Neural progenitor cell (in vitro differentiated cells): Measurements from ENCODE around the gene TEAD1. TPM values are rescaled to one million over a fixed set of nuclear protein-coding genes. Genes with fewer than 3 reads are reported as not detected.

Experiments
- DNase-seq: peaks from one replicate; pipeline ENCODE4 v3.0.0-alpha.2; 2016; ENCODE audit warnings: low spot score
- H2AFZ ChIP-seq: fragments of 200-600 bp; sonication (generic); replicated peaks from 2 replicates; pipeline ENCODE4 v1.6.1; 2016; ENCODE audit warnings: antibody characterized with exemption
- H3F3A ChIP-seq: fragments of 200-600 bp; sonication (generic); 2 replicates; pipeline ENCODE4 v1.6.1; 2016; ENCODE audit warnings: antibody characterized with exemption, low read depth
- H3K27ac ChIP-seq: fragments of 200-600 bp; sonication (generic); 2 replicates; pipeline ENCODE4 v1.5.1; 2016; ENCODE audit warnings: mild to moderate bottlenecking
- H3K27me3 ChIP-seq: fragments of 200-600 bp; sonication (generic); 2 replicates; pipeline ENCODE4 v1.6.1; 2016; ENCODE audit warnings: mild to moderate bottlenecking, moderate library complexity
- H3K36me3 ChIP-seq: fragments of 200-600 bp; sonication (generic); 2 replicates; pipeline ENCODE4 v1.5.1; 2016
- H3K4me1 ChIP-seq: fragments of 200-600 bp; sonication (generic); 2 replicates; pipeline ENCODE4 v1.6.1; 2016; ENCODE audit warnings: mixed run types
- H3K4me2 ChIP-seq: fragments of 200-600 bp; sonication (generic); 2 replicates; pipeline ENCODE4 v1.6.1; 2016
- H3K4me3 ChIP-seq: fragments of 200-600 bp; sonication (generic); 2 replicates; pipeline ENCODE4 v1.5.1; 2016
- H3K79me2 ChIP-seq: fragments of 200-600 bp; sonication (generic); 2 replicates; pipeline ENCODE4 v1.6.1; 2016; ENCODE audit warnings: low read depth
- H3K9ac ChIP-seq: fragments of 200-600 bp; sonication (generic); 2 replicates; pipeline ENCODE4 v1.6.1; 2016
- H3K9me3 ChIP-seq: fragments of 200-600 bp; sonication (generic); 2 replicates; pipeline ENCODE4 v1.5.1; 2016; ENCODE audit warnings: low read depth
- H4K20me1 ChIP-seq: fragments of 200-600 bp; sonication (generic); 2 replicates; pipeline ENCODE4 v1.6.1; 2016; ENCODE audit warnings: low read depth
- H3K27ac Mint-ChIP-seq: 3 replicates; pipeline ENCODE4 v1.8.0; 2021; ENCODE audit warnings: mixed read lengths
- H3K27me3 Mint-ChIP-seq: 2 replicates; pipeline ENCODE4 v1.8.0; 2022; ENCODE audit warnings: low read depth, mild to moderate bottlenecking, inconsistent platforms, moderate library complexity, mixed read lengths; ENCODE audit not compliant: insufficient read depth
- H3K36me3 Mint-ChIP-seq: 3 replicates; pipeline ENCODE4 v1.8.0; 2021; ENCODE audit warnings: mixed read lengths
- H3K4me1 Mint-ChIP-seq: 3 replicates; pipeline ENCODE4 v1.8.0; 2021; ENCODE audit warnings: mixed read lengths
- H3K4me3 Mint-ChIP-seq: 3 replicates; pipeline ENCODE4 v1.8.0; 2021; ENCODE audit warnings: mild to moderate bottlenecking, moderate library complexity, mixed read lengths
- H3K9me3 Mint-ChIP-seq: 3 replicates; pipeline ENCODE4 v1.8.0; 2020; ENCODE audit warnings: mixed read lengths
- CTCF ChIP-seq: fragments of 200-600 bp; sonication (generic); IDR thresholded peaks from 2 replicates; pipeline ENCODE4 v1.5.1; 2017; ENCODE audit warnings: antibody characterized with exemption, mild to moderate bottlenecking
- EZH2 ChIP-seq: fragments of 200-600 bp; sonication (generic); IDR thresholded peaks from 2 replicates; pipeline ENCODE4 v1.6.1; 2017; ENCODE audit warnings: antibody characterized with exemption, mild to moderate bottlenecking, moderate library complexity
- EZH2phosphoT487 ChIP-seq: fragments of 200-600 bp; sonication (generic); IDR thresholded peaks from 2 replicates; pipeline ENCODE4 v1.6.1; 2017; ENCODE audit warnings: antibody characterized with exemption
- total RNA-seq: library from RNA; depleted of rRNA; stranded (reverse); fragments of >200 nt; gene quantifications from 2 replicates; pipeline ENCODE4 v1.2.3, GENCODE V29; 2015; ENCODE audit warnings: low replicate concordance

The TEAD1 gene
- total RNA-seq, 1 donor from 2014 or later, result 98.3 TPM

GRCh38 chr11:12927886-12928285 lies 253.7 kb downstream of the TEAD1 start:
- Histone ChIP-seq H3K36me3 (peaks cover 11% of the 10 kb centered on the region), H3K4me3 (no peak overlapping the region), H3K4me2 (no peak overlapping the region), H3F3A (no peaks in the 10 kb centered on the region), H3K27me3 (no peaks in the 10 kb centered on the region), H3K27ac (no peak overlapping the region), H4K20me1 (peaks cover 4% of the 10 kb centered on the region), H2AFZ (no peak overlapping the region), H3K9me3 (no peaks in the 10 kb centered on the region), H3K79me2 (no peaks in the 10 kb centered on the region), H3K4me1 (no peaks in the 10 kb centered on the region), H3K9ac (no peak overlapping the region)
- no peak for DNase-seq
- Mint-ChIP-seq H3K36me3 (peaks cover 32% of the 10 kb centered on the region), H3K9me3 (no peaks in the 10 kb centered on the region), H3K4me1 (no peaks in the 10 kb centered on the region), H3K4me3 (no peak overlapping the region), H3K27ac (no peak overlapping the region), H3K27me3 (peaks cover 4% of the 10 kb centered on the region)
- TF ChIP-seq EZH2, result no peak

GRCh38 chr11:12930850-12931249 lies 256.6 kb downstream of the TEAD1 start:
- no peak overlapping the region for H3K9ac ChIP-seq
- no peak for TF ChIP-seq EZH2
- TF ChIP-seq EZH2phosphoT487, result no peak
- TF ChIP-seq CTCF, result no peak
- H3K4me3 Mint-ChIP-seq, result no peak overlapping the region
- no peaks in the 10 kb centered on the region for H3F3A ChIP-seq
- H3K4me3 ChIP-seq, result no peak overlapping the region
- no peak overlapping the region for H2AFZ ChIP-seq
- peaks cover 2% of the 10 kb centered on the region for H3K27me3 Mint-ChIP-seq
- H3K27ac Mint-ChIP-seq, result no peak overlapping the region
- H3K4me2 ChIP-seq, result no peak overlapping the region
- H3K36me3 Mint-ChIP-seq, result peaks cover 31% of the 10 kb centered on the region
- no peaks in the 10 kb centered on the region for H3K4me1 Mint-ChIP-seq
- peaks cover 4% of the 10 kb centered on the region for H4K20me1 ChIP-seq
- no peak overlapping the region for H3K27ac ChIP-seq
- H3K36me3 ChIP-seq, result peaks cover 20% of the 10 kb centered on the region
- no peaks in the 10 kb centered on the region for H3K9me3 Mint-ChIP-seq
- H3K27me3 ChIP-seq, result no peaks in the 10 kb centered on the region
- no peak for DNase-seq
- no peaks in the 10 kb centered on the region for H3K79me2 ChIP-seq
- no peaks in the 10 kb centered on the region for H3K9me3 ChIP-seq
- H3K4me1 ChIP-seq, result no peaks in the 10 kb centered on the region

- Histone ChIP-seq H3K27ac (no peak overlapping the region), H2AFZ (no peak overlapping the region), H3K27me3 (no peaks in the 10 kb centered on the region), H3F3A (no peaks in the 10 kb centered on the region), H3K4me3 (no peak overlapping the region), H3K36me3 (peaks cover 29% of the 10 kb centered on the region), H3K9me3 (no peaks in the 10 kb centered on the region), H3K9ac (no peak overlapping the region), H3K79me2 (no peaks in the 10 kb centered on the region), H3K4me1 (no peaks in the 10 kb centered on the region), H4K20me1 (no peaks in the 10 kb centered on the region), H3K4me2 (no peak overlapping the region)
- H3K27ac Mint-ChIP-seq, result no peak overlapping the region
- no peaks in the 10 kb centered on the region for H3K9me3 Mint-ChIP-seq
- no peak overlapping the region for H3K4me3 Mint-ChIP-seq
- no peaks in the 10 kb centered on the region for H3K4me1 Mint-ChIP-seq
- peaks cover 36% of the 10 kb centered on the region for H3K36me3 Mint-ChIP-seq
- no peak for TF ChIP-seq EZH2phosphoT487
- peaks cover 2% of the 10 kb centered on the region for H3K27me3 Mint-ChIP-seq
- no peak for DNase-seq
Measured at GRCh38 chr11:12932485-12932884, 258.3 kb downstream of the TEAD1 start.

- H3K27me3 Mint-ChIP-seq, result no peaks in the 10 kb centered on the region
- Histone ChIP-seq H3K4me1 (no peaks in the 10 kb centered on the region), H3K36me3 (peaks cover 26% of the 10 kb centered on the region), H3K27ac (no peak overlapping the region), H3K27me3 (no peaks in the 10 kb centered on the region), H3K4me3 (no peak overlapping the region), H3F3A (no peaks in the 10 kb centered on the region), H3K79me2 (no peaks in the 10 kb centered on the region), H2AFZ (no peak overlapping the region), H4K20me1 (no peaks in the 10 kb centered on the region), H3K9ac (no peak overlapping the region), H3K4me2 (no peak overlapping the region), H3K9me3 (no peaks in the 10 kb centered on the region)
- TF ChIP-seq EZH2 (no peak), EZH2phosphoT487 (no peak), CTCF (no peak)
- no peaks in the 10 kb centered on the region for H3K4me1 Mint-ChIP-seq
- H3K9me3 Mint-ChIP-seq, result no peaks in the 10 kb centered on the region
- no peak overlapping the region for H3K27ac Mint-ChIP-seq
- DNase-seq, result no peak
- peaks cover 36% of the 10 kb centered on the region for H3K36me3 Mint-ChIP-seq
- H3K4me3 Mint-ChIP-seq, result no peak overlapping the region
Measured at GRCh38 chr11:12936200-12936599, 262.0 kb downstream of the TEAD1 start.
